OCI-M1 (cell line): ENCODE data around the gene UBALD1.

Experiments
- DNase-seq: peaks from one replicate; lab custom pipeline; 2025; lab: John Stamatoyannopoulos, UW

Gene UBALD1

GRCh38 chr16:4614571-4615383 is at the start of gene UBALD1:
UBALD1 (minus strand) TSS chr16:4614888; CDS start chr16:4614797, 91 bp downstream.
- DNase-seq = peak; percentile 87

- peak; percentile 73 for DNase-seq
Observed at GRCh38 chr16:4663777-4664465, 49.2 kb upstream of the UBALD1 start.

DNA sequence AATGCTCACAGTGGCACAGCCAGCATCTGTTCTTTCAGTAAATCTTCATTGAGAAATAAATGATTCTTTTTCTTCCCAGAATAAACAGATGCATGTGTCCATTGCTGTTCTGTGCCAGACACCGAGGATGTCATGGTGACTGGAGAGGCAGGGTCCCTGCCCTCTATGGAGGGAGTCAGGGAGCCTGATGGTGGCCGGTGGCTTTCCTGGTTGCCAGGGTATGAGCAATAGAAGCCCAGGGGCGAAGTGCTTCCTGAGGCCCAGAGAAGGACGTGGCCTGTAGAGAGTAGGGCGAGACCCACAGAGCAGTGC is 48.7 kb upstream of the UBALD1 start:
- no peak for DNase-seq

DNA sequence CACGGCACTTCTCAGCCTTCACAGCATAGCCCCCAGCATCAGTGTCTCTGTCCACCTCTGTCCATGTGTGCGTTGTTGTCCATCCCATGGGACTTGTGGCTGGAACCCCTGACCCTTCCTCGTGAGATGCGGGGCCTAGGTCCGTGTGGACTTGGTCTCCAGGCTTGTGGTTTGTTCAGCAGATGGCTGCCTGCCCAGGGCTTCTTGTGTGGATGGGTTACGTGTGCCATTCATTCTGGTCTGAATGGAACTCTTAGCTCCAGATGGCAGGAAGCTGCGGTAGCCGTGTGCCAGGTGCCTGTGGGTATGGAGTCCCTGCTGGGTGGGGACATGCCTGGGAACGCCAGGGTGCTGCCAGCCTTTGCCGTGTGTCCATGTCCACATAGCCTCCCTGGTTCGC is 47.0 kb upstream of the UBALD1 start:
- DNase-seq = no peak

DNA sequence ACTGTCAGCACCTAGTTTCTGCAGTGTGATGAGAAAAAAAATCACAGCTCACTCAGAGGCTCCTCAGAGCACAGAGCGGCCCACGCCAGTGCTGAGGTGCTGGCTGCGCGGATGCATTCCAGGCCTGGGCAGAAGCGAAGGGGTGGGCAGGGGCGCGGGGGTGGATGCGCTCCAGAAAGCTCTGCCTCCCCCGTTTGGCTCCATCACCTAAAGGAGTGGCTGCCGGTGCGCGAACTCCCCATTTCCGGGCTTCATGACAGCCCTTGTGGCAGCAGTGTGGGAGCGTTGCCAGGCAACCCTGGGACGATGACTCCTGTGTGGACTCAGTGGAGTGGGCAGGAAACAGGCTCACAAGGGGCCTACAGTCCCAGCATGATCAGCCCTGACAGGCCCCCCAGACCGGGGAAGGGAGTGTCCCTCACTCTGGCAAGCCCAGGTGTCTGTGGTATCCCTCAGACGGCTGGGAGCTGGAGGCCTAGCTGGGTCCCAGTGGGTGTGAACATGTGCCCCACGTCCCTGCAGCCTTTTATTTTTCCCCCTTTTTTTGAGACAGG is 45.8 kb upstream of the UBALD1 start:
- DNase-seq = no peak

- no peak for DNase-seq
Observed at GRCh38 chr16:4659363-4660353, 45.0 kb upstream of the UBALD1 start.

- no peak for DNase-seq
Observed at GRCh38 chr16:4656695-4657686, 42.3 kb upstream of the UBALD1 start.

GRCh38 chr16:4656221-4656620 is 41.5 kb upstream of the UBALD1 start:
- no peak for DNase-seq

- DNase-seq = no peak
Observed at GRCh38 chr16:4655801-4656200, 41.1 kb upstream of the UBALD1 start.

GRCh38 chr16:4654964-4655590 is 40.4 kb upstream of the UBALD1 start:
- no peak for DNase-seq

DNA sequence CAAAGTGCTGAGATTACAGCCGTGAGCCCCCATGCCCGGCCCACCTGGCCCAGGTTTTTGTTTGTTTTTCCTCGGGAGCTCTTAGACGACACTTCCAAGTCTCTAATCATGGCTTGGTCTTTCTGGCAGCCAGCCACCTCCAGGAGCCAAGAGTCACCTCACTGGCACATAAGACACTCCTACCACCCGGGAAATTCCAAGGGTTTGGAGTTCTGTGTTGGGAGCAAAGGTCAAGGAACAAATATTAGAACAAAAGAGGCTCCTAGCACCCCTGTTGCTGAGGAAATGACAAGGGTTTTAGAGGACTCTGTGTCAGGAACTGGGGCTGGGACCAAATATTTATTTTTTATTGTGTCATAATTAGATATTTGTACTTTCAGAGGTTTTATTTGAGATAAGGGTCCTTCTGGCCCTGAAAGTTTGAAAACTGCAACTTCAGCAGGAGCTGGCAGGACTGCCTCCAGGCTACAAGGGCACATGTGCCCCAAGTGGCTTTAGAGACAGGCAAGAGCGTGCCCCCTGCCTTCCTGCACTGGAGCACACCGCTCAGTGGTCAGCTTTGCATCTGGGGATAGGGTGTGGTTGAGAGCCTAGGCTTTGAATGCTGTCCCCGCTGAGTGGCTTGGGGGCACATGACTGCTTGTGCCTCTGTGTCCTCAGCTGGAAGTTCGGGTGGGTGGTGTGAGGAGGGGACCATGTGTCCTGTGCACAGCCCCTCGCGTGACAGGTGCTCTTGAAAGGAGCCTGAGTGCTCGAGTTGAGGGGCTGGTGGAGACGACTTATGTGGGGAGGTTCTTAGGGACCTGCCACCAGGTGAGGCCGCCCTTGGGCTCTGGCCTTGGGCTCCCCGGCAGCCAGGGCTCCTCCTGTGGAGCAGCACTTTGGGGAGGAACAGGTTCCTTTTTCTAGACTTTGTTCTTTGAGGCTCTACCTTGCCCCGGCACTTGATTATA is 39.6 kb upstream of the UBALD1 start:
- DNase-seq = no peak

DNA sequence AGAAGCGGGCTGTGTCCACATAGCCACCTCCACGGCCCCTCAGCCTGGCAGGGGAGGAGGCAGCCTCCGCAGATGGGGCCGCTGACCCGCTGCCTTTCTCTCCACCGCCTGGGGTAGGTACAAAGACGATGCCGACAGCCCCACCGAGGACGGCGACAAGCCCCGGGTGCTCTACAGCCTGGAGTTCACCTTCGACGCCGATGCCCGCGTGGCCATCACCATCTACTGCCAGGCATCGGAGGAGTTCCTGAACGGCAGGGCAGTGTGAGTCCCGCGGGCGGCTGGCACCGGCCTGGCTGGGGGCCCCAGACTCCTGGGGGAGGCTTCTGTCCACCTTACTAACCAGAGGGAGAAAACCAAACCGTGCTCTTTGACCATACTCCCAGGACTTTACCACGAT is 37.9 kb upstream of the UBALD1 start:
- no peak for DNase-seq

DNA sequence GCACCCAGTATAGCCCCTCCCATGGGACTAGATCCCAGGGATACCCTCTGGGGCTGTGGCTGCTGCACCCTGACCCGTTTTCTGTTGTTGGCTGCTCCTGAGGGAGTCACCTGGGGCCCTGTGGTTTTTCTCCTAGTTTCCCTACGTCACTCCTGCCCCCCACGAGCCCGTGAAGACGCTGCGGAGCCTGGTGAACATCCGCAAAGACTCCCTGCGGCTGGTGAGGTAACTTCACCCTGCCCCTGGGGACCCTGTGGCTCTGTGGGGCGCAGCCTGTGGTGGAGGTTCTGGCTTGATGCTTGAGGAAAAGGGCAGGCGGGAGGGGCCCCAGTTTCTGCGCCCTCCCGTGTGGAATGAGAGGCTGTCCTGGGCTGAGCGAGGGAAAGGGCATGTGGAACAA is 37.1 kb upstream of the UBALD1 start:
- DNase-seq = no peak

GRCh38 chr16:4650443-4651074 is 35.9 kb upstream of the UBALD1 start:
- peak; percentile 81 for DNase-seq

DNA sequence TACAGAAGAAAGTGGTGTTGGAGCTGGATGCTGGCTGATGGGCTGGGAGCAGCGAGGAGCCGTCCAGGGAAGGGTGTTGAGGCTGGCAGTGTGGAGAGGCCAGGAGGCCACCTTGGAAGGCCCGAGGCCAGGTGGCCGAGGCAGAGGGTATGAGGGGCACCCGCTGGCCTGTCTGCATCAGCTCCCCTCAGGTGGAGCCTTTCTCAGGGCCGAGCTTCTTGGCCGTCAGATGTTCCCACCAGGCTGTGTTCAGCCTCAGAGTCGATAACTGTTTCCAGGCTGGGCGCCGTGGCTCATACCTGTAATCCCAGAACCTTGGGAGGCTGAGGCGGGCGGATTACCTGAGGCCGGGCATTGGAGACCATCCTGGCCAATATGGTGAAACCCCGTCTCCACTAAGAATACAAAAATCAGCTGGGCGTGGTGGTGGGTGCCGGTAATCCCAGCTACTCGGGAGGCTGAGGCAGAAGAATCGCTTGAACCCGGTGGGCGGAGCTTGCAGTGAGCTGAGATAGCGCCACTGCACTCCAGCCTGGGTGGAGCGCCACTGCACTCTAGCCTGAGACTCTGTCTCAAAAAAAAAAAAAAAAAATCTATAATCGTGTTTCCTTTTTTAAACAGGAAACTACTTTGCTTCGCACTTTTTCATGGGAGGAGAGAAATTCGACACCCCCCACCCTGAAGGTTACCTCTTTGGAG is 35.2 kb upstream of the UBALD1 start:
- DNase-seq = no peak

GRCh38 chr16:4648917-4649316 is 34.2 kb upstream of the UBALD1 start:
- DNase-seq = no peak

- no peak for DNase-seq
Observed at GRCh38 chr16:4647644-4647980, 32.9 kb upstream of the UBALD1 start.
